Measurements from ENCODE around the gene FARP2.

FARP2 gene

DNA sequence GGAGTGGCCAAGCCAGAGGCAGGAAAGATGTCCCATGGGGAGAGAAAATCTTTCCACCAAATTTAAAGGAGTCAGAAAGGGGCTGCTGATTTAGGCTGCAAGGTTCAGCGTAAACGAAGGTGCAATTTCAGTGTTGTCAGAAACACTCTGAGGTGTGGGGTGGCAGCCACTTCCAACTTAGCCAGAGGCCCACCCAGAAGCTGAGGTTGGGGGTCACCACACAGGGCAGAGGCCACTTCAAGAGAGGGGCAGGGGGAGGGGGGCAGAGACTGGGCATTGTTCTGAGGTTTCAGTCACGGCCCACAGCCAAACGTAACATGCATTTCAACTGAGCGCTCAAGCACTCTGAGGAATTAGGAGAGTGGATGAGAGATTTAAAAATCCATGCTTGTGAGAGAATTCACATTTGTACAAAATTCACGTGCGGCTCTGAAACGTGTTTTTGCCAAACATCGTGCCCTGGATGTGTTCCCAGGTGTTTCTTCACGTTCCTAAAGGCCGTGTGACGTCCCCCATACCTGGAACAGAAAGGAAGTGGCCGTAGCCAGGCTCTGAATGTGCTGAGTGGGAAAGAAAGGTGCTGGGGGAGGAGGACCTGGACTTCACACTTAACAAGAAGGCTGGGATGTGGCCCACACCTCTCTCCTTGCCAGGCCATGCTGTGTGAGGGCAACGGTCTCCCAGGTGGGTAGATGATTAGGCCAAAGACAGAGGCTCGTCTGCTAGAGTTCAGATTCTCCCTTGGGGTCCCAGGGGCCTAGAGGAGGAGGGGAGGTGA is 182.9 kb downstream of the FARP2 start:
- DNase-seq: no peak

DNA sequence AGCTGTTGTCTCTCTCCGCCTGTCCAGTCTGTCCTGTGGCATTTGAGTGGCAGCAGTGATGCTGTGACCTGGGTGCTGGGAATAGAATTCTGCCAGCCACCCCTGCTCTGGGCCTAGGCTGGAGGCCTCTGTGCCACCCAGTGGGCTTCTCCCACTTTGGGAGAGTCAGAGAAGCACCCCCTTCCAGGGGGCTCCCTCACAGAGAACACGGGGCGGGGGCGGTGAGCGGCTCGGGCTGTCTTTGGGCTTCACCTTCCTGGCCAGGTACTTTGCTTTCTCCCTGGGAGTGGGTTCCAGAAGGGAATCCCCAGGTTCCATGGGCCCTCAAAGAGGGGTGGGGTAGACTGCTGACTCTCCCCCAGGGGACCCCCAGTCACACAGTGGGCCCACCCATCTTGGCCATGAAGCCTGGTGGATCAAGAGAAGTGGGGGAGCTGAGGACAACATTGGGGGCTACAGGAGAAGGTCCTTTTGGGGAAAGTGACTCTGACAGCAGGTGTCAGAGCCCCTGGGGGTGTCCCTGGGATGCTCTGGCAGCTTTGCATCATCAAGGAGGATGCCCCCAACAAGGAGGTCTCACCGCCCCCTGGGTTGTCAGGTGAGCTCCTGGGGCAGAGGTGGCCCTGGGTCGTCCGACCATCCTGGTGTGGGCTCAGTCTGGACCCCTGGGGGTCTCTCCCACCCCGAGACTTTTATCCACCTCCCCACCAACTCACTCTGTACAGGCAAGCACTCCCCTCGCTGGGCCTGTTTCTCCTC is 183.7 kb downstream of the FARP2 start:
- no peak for DNase-seq

DNA sequence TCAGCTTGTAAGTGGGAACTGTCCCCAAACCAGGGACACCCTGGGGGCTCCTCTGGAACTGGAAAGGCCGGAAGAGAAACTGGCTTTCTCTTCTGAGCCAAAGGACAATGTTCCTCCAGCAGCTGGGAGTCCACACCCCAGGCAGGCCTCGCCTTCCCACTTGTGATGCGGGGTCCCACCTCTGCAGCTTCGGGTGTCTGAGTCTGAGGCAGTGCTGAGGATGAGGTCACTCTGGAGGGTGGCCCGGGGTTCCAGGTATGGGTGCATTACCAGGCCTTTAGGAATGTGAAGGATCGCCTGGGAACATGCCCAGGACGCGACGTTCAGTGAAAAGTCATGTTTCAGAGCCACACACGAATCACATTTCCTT is 184.3 kb downstream of the FARP2 start:
- DNase-seq: no peak

DNA sequence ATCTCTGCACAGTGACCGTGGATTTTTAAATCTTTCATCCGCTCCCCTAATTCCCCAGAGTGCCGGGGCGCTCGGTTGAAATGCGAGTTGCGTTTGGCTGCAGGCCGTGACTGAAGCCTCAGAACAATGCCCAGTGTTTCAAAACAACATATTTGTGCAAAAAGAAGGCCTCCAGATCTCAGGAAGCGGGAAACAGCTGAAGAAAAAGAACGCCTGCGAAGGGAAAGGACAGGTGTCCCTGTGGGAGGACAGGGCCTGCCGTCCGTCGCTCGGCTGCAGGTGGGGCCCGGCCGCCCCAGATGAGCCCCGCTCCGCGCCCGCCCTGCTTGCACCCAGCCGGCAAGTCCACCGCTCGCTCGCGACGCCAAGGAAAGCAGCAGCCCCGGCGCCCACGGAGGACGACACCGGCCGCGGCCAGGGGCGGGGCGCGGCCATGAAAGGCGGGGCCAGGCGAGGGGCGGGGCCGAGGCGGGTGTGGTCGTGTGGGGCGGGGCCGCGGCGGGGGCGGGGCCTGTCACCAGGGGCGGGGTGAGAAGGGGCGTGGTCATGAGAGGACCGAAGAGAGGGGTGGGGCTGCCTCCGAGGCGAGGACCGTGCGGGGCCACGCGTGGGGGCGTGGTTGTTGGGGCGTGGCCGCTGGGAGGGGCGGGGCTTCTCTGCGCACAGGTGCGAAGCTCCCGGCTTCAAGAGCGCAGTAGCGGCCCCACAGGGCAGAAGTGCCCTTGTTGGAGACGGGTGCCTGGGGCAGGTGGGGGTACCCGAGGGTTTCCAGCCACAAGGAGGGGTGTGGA is 184.9 kb downstream of the FARP2 start:
- peak; percentile 78 for DNase-seq

GRCh38 chr2:241541564-241542277 is 185.6 kb downstream of the FARP2 start:
- DNase-seq: no peak

- no peak for DNase-seq
These were observed 186.2 kb downstream of the FARP2 start for GRCh38 chr2:241542278-241542605.

Data from stimulated activated CD4-positive, alpha-beta T cell treated with anti-CD3 and anti-CD28 coated beads, Interleukin-1b, Interleukin-23, amount 100 ng/mL, for 48 hours (primary cell).